GM12878 (cell line): ENCODE measurements around the gene CCDC149. TPM values are rescaled to one million over a fixed set of nuclear protein-coding genes. Genes with fewer than 3 reads are reported as not detected.

Source experiments
- CBX3 ChIP-seq: fragments of 200-600 bp; sonication (generic); IDR thresholded peaks from 2 replicates; pipeline ENCODE4 v1.6.1; 2016; ENCODE audit warnings: low read depth, borderline replicate concordance
- CBX5 ChIP-seq: sonication (generic); IDR thresholded peaks from 2 replicates; pipeline ENCODE4 v1.6.1; 2016; ENCODE audit warnings: low read depth, moderate library complexity, mild to moderate bottlenecking, inconsistent platforms
- CHD2 ChIP-seq: IDR thresholded peaks from 2 replicates; pipeline ENCODE4 v1.6.1; 2011; ENCODE audit warnings: low read depth, low read length, improper control_type of control experiment, borderline replicate concordance
- E4F1 ChIP-seq: fragments of 450-650 bp; IDR thresholded peaks from 2 replicates; pipeline ENCODE4 v1.6.1; 2018; ENCODE audit warnings: borderline replicate concordance, mild to moderate bottlenecking; ENCODE audit not compliant: partially characterized antibody
- HDGF ChIP-seq: fragments of 450-650 bp; IDR thresholded peaks from 2 replicates; pipeline ENCODE4 v1.6.1; 2016; ENCODE audit warnings: antibody characterized with exemption
- KLF5 ChIP-seq: fragments of 450-650 bp; IDR thresholded peaks from 2 replicates; pipeline ENCODE4 v1.6.1; 2014; ENCODE audit warnings: mild to moderate bottlenecking; ENCODE audit not compliant: partially characterized antibody
- NFYB ChIP-seq: IDR thresholded peaks from 2 replicates; pipeline ENCODE4 v1.6.1; 2011; ENCODE audit warnings: low read depth, mild to moderate bottlenecking, low read length, improper control_type of control experiment, moderate library complexity; ENCODE audit not compliant: insufficient read depth
- RELA ChIP-seq: fragments of 450-650 bp; IDR thresholded peaks from 2 replicates; pipeline ENCODE4 v1.8.0; 2014; ENCODE audit warnings: borderline replicate concordance; ENCODE audit not compliant: partially characterized antibody
- SKIL ChIP-seq: fragments of 450-650 bp; IDR thresholded peaks from 2 replicates; pipeline ENCODE4 v1.6.1; 2017; ENCODE audit warnings: mild to moderate bottlenecking, low read depth, inconsistent platforms; ENCODE audit not compliant: poor library complexity, severe bottlenecking
- SMC3 ChIP-seq: IDR thresholded peaks from 2 replicates; pipeline ENCODE4 v1.6.1; 2011; ENCODE audit warnings: low read length, improper control_type of control experiment, borderline replicate concordance
- SP1 ChIP-seq: IDR thresholded peaks from one replicate; pipeline ENCODE4 v1.6.1; 2011; ENCODE audit warnings: low read depth, low read length
- SREBF1 ChIP-seq: IDR thresholded peaks from 2 replicates; pipeline ENCODE4 v1.6.1; 2012; ENCODE audit warnings: mild to moderate bottlenecking, low read length
- SREBF2 ChIP-seq: IDR thresholded peaks from 2 replicates; pipeline ENCODE4 v1.6.1; 2012; ENCODE audit warnings: mild to moderate bottlenecking, low read length
- ZBTB11 ChIP-seq: fragments of 450-650 bp; formaldehyde crosslinking; IDR thresholded peaks from 2 replicates; pipeline ENCODE4 v1.5.0; 2022; ENCODE audit warnings: mild to moderate bottlenecking, missing genetic modification characterization
- ZNF687 ChIP-seq: fragments of 450-650 bp; IDR thresholded peaks from 2 replicates; pipeline ENCODE4 v1.6.1; 2017; ENCODE audit warnings: mild to moderate bottlenecking, moderate library complexity
- polyA plus RNA-seq, 11 experiments: library from polyadenylated mRNA; depleted of rRNA in 4 of 11; unstranded in 6 of 11; stranded (reverse) in 5 of 11; fragments of >200 nt; fragmentation: Nextera tagmentation in 4 of 11; fragmentation: Illumina TruSeq in 1 of 11; extraction: Ambion mirVana in 4 of 11; extraction: Trizol in 1 of 11; gene quantifications; 1 replicate in 1 of 11; 2 replicates in 10 of 11; pipeline versions ENCODE4 v1.2.1 to v1.2.3, GENCODE V29; 2011 to 2016; ENCODE audit warnings: inconsistent platforms in 2 of 11, missing spikeins in 2 of 11, low read depth in 1 of 11
- total RNA-seq, 4 experiments: library from RNA; depleted of rRNA in 3 of 4; stranded (reverse); fragments of >200 nt in 3 of 4; fragmentation: Illumina TruSeq in 1 of 4; extraction: Trizol in 1 of 4; gene quantifications; 2 replicates each; pipeline versions ENCODE4 v1.2.1 to v1.2.3, GENCODE V29; 2013 to 2021

The CCDC149 gene
- total and polyA plus RNA-seq, 10 of the 15 experiments (the other 5 are each of a cell fraction or from before 2014, with no cell fraction given), result 0.03 to 0.04 (median 0.04) TPM; not detected in 7

GRCh38 chr4:24770667-24771066 is 142.2 kb downstream of the CCDC149 start (continued):
- no peak for TF ChIP-seq E4F1
- no peak for TF ChIP-seq CBX3
- no peak for TF ChIP-seq NFYB
- no peak for TF ChIP-seq SP1
- TF ChIP-seq ZNF687, result no peak
- TF ChIP-seq RELA, result no peak
- no peak for TF ChIP-seq CBX5
- no peak for TF ChIP-seq CHD2
- TF ChIP-seq SREBF1, result no peak
- no peak for TF ChIP-seq SMC3
- no peak for TF ChIP-seq HDGF
- TF ChIP-seq SKIL, result no peak
- no peak for TF ChIP-seq SREBF2
- no peak for TF ChIP-seq KLF5
- no peak for TF ChIP-seq ZBTB11 (CRISPR knock-in tag)
